HCT116 (cell line): ENCODE results near the gene GRHL3.

ENCODE experiments used
- EZH2 ChIP-seq: fragments of 200-600 bp; sonication (generic); IDR thresholded peaks from 2 replicates; pipeline ENCODE4 v1.6.1; 2017; ENCODE audit warnings: antibody characterized with exemption, mixed run types
- RAD21 ChIP-seq: IDR thresholded peaks from 2 replicates; pipeline ENCODE4 v1.6.1; 2012; ENCODE audit warnings: low read depth, mild to moderate bottlenecking
- TF ChIP-seq, protein P1 (sequence below): IDR thresholded peaks from 2 replicates; pipeline ENCODE4 v1.6.1; 2012
- TF ChIP-seq, protein P2 (sequence below), 3 experiments: fragments of 200-600 bp in 1 of 3; sonication (generic) in 1 of 3; IDR thresholded peaks in 2 of 3; conservative IDR thresholded peaks in 1 of 3; 2 replicates each; pipeline ENCODE4 v1.5.1; 2012 to 2017; ENCODE audit warnings: low read depth in 2 of 3, low read length in 2 of 3, antibody characterized with exemption in 1 of 3, borderline replicate concordance in 1 of 3, control low read depth in 1 of 3, mild to moderate bottlenecking in 1 of 3, mixed read lengths in 1 of 3, mixed run types in 1 of 3, moderate library complexity in 1 of 3; ENCODE audit not compliant: insufficient read depth in 1 of 3
- TF ChIP-seq, protein P3 (sequence below): IDR thresholded peaks from 2 replicates; pipeline ENCODE4 v1.6.1; 2012; ENCODE audit warnings: low read depth

DNA sequence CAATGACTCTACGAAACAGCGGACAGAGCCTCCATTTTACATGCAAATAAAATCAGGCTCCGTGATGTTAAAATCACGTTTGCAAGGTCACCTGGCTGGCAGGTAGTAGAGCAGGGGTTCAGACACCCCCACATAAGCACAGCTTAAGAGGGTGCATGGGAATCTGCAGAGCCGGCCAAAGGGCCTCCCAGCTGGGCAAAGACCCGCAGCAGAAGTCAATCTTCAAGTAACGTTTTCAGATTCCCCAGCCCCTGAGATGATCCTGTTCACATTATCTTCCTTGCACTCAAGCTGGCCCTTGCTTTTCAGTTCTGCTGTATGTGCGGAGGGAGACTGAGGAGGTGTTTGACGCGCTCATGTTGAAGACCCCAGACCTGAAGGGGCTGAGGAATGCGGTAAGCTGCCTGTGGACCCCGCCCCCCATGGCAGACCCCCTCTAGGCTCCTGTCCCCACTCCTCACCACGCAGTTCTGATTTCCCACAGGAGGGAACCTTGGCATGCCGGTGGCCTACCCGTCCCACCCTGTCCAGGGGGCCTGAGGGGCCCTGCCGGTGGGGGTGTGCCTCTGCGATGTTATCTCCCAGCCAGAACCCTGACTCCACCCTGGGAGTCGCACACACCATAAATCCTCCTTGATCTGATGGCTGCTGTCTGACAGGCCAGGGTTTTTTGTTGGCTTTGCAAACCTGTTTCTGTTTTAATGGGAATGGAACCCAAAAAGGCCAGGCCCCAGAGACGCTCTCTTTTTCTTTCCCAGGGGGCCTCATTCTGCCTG, 28.2 kb downstream of the GRHL3 start:
- TF ChIP-seq, protein P1, sequence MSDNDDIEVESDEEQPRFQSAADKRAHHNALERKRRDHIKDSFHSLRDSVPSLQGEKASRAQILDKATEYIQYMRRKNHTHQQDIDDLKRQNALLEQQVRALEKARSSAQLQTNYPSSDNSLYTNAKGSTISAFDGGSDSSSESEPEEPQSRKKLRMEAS: no peak
- TF ChIP-seq, protein P2, sequence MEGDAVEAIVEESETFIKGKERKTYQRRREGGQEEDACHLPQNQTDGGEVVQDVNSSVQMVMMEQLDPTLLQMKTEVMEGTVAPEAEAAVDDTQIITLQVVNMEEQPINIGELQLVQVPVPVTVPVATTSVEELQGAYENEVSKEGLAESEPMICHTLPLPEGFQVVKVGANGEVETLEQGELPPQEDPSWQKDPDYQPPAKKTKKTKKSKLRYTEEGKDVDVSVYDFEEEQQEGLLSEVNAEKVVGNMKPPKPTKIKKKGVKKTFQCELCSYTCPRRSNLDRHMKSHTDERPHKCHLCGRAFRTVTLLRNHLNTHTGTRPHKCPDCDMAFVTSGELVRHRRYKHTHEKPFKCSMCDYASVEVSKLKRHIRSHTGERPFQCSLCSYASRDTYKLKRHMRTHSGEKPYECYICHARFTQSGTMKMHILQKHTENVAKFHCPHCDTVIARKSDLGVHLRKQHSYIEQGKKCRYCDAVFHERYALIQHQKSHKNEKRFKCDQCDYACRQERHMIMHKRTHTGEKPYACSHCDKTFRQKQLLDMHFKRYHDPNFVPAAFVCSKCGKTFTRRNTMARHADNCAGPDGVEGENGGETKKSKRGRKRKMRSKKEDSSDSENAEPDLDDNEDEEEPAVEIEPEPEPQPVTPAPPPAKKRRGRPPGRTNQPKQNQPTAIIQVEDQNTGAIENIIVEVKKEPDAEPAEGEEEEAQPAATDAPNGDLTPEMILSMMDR (IDR thresholded peaks at IDR 0.05 in 2 of 3, conservative IDR thresholded peaks at IDR 0.05 in 1 of 3; ENCODE audit: borderline replicate concordance in 1 of 3, insufficient read depth in 1 of 3, low read depth in 2 of 3, low read length in 2 of 3): no peak
- TF ChIP-seq, protein P3, sequence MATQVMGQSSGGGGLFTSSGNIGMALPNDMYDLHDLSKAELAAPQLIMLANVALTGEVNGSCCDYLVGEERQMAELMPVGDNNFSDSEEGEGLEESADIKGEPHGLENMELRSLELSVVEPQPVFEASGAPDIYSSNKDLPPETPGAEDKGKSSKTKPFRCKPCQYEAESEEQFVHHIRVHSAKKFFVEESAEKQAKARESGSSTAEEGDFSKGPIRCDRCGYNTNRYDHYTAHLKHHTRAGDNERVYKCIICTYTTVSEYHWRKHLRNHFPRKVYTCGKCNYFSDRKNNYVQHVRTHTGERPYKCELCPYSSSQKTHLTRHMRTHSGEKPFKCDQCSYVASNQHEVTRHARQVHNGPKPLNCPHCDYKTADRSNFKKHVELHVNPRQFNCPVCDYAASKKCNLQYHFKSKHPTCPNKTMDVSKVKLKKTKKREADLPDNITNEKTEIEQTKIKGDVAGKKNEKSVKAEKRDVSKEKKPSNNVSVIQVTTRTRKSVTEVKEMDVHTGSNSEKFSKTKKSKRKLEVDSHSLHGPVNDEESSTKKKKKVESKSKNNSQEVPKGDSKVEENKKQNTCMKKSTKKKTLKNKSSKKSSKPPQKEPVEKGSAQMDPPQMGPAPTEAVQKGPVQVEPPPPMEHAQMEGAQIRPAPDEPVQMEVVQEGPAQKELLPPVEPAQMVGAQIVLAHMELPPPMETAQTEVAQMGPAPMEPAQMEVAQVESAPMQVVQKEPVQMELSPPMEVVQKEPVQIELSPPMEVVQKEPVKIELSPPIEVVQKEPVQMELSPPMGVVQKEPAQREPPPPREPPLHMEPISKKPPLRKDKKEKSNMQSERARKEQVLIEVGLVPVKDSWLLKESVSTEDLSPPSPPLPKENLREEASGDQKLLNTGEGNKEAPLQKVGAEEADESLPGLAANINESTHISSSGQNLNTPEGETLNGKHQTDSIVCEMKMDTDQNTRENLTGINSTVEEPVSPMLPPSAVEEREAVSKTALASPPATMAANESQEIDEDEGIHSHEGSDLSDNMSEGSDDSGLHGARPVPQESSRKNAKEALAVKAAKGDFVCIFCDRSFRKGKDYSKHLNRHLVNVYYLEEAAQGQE: no peak
- no peak for TF ChIP-seq EZH2
- TF ChIP-seq RAD21: no peak
